Small intestine (tissue), 7 donors: ENCODE measurements around the gene APMAP. TPM values are rescaled to one million over a fixed set of nuclear protein-coding genes. Genes with fewer than 3 reads are reported as not detected.
A peak's percentile ranks its signal among the peaks of the same experiment; 100 is the strongest.

ENCODE experiments used
- DNase-seq, 2 donors: peaks; one replicate each; pipeline versions ENCODE4 v3.0.0 to v3.0.0-alpha.2; 2013
- FAIRE-seq: peaks from 2 replicates; lab custom pipeline; 2012; peaks lifted over from hg19 to GRCh38; lab: Jason Lieb, UNC
- H3K27ac ChIP-seq, 3 donors: one replicate each; pipeline ENCODE4 v1.5.1; 2013; ENCODE audit warnings: low read length in 2 of 3, mild to moderate bottlenecking in 2 of 3, control low read depth in 1 of 3, inconsistent platforms in 1 of 3, low read depth in 1 of 3, moderate library complexity in 1 of 3
- H3K27me3 ChIP-seq, 3 donors: one replicate each; pipeline ENCODE4 v1.6.1; 2013; ENCODE audit warnings: low read length in 3 of 3, inconsistent platforms in 1 of 3; ENCODE audit not compliant: control insufficient read depth in 3 of 3, insufficient read depth in 3 of 3
- H3K36me3 ChIP-seq, 3 donors: one replicate each; pipeline ENCODE4 v1.6.1; 2013; ENCODE audit warnings: low read length in 3 of 3, inconsistent platforms in 1 of 3, low read depth in 1 of 3, mild to moderate bottlenecking in 1 of 3, moderate library complexity in 1 of 3; ENCODE audit not compliant: control insufficient read depth in 3 of 3, insufficient read depth in 2 of 3
- H3K4me1 ChIP-seq, 3 donors: one replicate each; pipeline ENCODE4 v1.6.1; 2013; ENCODE audit warnings: low read length in 2 of 3, inconsistent platforms in 1 of 3, low read depth in 1 of 3, mild to moderate bottlenecking in 1 of 3, moderate library complexity in 1 of 3; ENCODE audit not compliant: control insufficient read depth in 3 of 3, insufficient read depth in 2 of 3
- H3K4me3 ChIP-seq, 3 donors: one replicate each; pipeline ENCODE4 v1.5.1; 2013; ENCODE audit warnings: low read length in 3 of 3, control low read depth in 1 of 3, inconsistent platforms in 1 of 3, low read depth in 1 of 3, mild to moderate bottlenecking in 1 of 3, moderate library complexity in 1 of 3
- H3K9me3 ChIP-seq, 2 donors: one replicate each; pipeline ENCODE4 v1.6.1; 2013; ENCODE audit warnings: low read depth in 1 of 2, low read length in 1 of 2; ENCODE audit not compliant: control insufficient read depth in 2 of 2, insufficient read depth in 1 of 2
- WGBS, 3 donors: extraction: QIAGEN DNeasy Blood & Tissue Kit; methylation state at CpG; one replicate each; pipeline ENCODE4 v1.1.7; 2013; 5-methylcytosine and 5-hydroxymethylcytosine counted together
- polyA plus RNA-seq, 4 donors: library from polyadenylated mRNA; stranded (reverse) in 3 of 4; unstranded in 1 of 4; fragments of 200-250 nt in 3 of 4; fragments of 120-200 nt in 1 of 4; gene quantifications; one replicate each; pipeline versions ENCODE4 v1.2.1 to v1.2.3, GENCODE V29; 2013
- donor health status: healthy with polysubstance abuse.
- donor health status: control.
- donor health status: control.
- donor health status: Bipolar disorder and iron deficiency.
- donor health status: healthy.

Gene APMAP
- polyA plus RNA-seq, 4 donors = 12.3 to 50.9 (median 34.1) TPM

- Histone ChIP-seq H3K4me1 (no peaks in the 10 kb centered on the region), H3K9me3 (no peaks in the 10 kb centered on the region), H3K27ac (no peak overlapping the region), H3K36me3 (peaks cover 15 to 71% (median 33%) of the 10 kb centered on the region in 3 donors), H3K27me3 (no peaks in the 10 kb centered on the region), H3K4me3 (no peak overlapping the region)
- 91 to 94% (median 93%) methylated on average over 15 of the region's 15 CpGs for WGBS, 3 donors
- FAIRE-seq = no peak
- DNase-seq = no peak
Observed at GRCh38 chr20:24966317-24967012, 26.1 kb downstream of the APMAP start.

GRCh38 chr20:24965065-24965919 lies 27.3 kb downstream of the APMAP start:
- 90 to 96% (median 91%) methylated on average over 6 to 7 of the region's 7 CpGs for WGBS, 3 donors
- FAIRE-seq = no peak
- Histone ChIP-seq H3K27me3 (no peaks in the 10 kb centered on the region), H3K4me3 (no peak overlapping the region), H3K36me3 (peaks cover 17 to 70% (median 29%) of the 10 kb centered on the region in 3 donors), H3K27ac (no peak overlapping the region), H3K4me1 (no peaks in the 10 kb centered on the region), H3K9me3 (no peaks in the 10 kb centered on the region)
- DNase-seq = no peak

- no peaks in the 10 kb centered on the region for H3K4me1 ChIP-seq
- H3K27ac ChIP-seq = no peak overlapping the region
- H3K9me3 ChIP-seq = no peaks in the 10 kb centered on the region
- H3K36me3 ChIP-seq = peaks cover 16 to 71% (median 23%) of the 10 kb centered on the region in 3 donors
- no peak overlapping the region for H3K4me3 ChIP-seq
- FAIRE-seq = no peak
- H3K27me3 ChIP-seq = no peaks in the 10 kb centered on the region
- WGBS, 3 donors = 85 to 89% (median 85%) methylated on average over 9 of the region's 9 CpGs
- DNase-seq = no peak
Observed at GRCh38 chr20:24964506-24964840, 28.1 kb downstream of the APMAP start.

- DNase-seq = no peak
Observed at GRCh38 chr20:24963672-24964505, 28.7 kb downstream of the APMAP start.

GRCh38 chr20:24962510-24962909 lies 30.0 kb downstream of the APMAP start:
- H3K27ac ChIP-seq = no peak overlapping the region
- H3K4me1 ChIP-seq = no peaks in the 10 kb centered on the region
- DNase-seq = no peak
- no peak for FAIRE-seq
- 88 to 93% (median 91%) methylated on average over 6 of the region's 6 CpGs for WGBS, 3 donors
- H3K9me3 ChIP-seq = no peaks in the 10 kb centered on the region
- no peak overlapping the region for H3K4me3 ChIP-seq
- peaks cover 16 to 73% (median 23%) of the 10 kb centered on the region in 3 donors for H3K36me3 ChIP-seq
- no peaks in the 10 kb centered on the region for H3K27me3 ChIP-seq

More at GRCh38 chr20:24963672-24964505, 28.7 kb downstream of the APMAP start:
- no peaks in the 10 kb centered on the region for H3K27me3 ChIP-seq
- H3K27ac ChIP-seq = no peak overlapping the region
- FAIRE-seq = no peak
- 96% methylated on average over 21 of the region's 21 CpGs for WGBS, 3 donors
- H3K9me3 ChIP-seq = no peaks in the 10 kb centered on the region
- no peak overlapping the region for H3K4me3 ChIP-seq
- H3K4me1 ChIP-seq = no peaks in the 10 kb centered on the region
- peaks cover 16 to 70% (median 21%) of the 10 kb centered on the region in 3 donors for H3K36me3 ChIP-seq

- Histone ChIP-seq H3K4me1 (no peaks in the 10 kb centered on the region), H3K27me3 (no peaks in the 10 kb centered on the region), H3K27ac (no peak overlapping the region), H3K4me3 (no peak overlapping the region), H3K36me3 (peaks cover 16 to 73% (median 23%) of the 10 kb centered on the region in 3 donors), H3K9me3 (no peaks in the 10 kb centered on the region)
- FAIRE-seq = no peak
- WGBS, 3 donors = 92 to 93% (median 92%) methylated on average over 2 of the region's 2 CpGs
- DNase-seq = no peak
Observed at GRCh38 chr20:24962182-24962492, 30.4 kb downstream of the APMAP start.

- no peak for DNase-seq
- Histone ChIP-seq H3K4me3 (no peak overlapping the region), H3K36me3 (peaks cover 16 to 71% (median 23%) of the 10 kb centered on the region in 3 donors), H3K27ac (peak overlapping the region in 1 of 3 donors; percentile 61), H3K27me3 (no peaks in the 10 kb centered on the region), H3K4me1 (no peaks in the 10 kb centered on the region), H3K9me3 (no peaks in the 10 kb centered on the region)
- FAIRE-seq = no peak
- 87 to 91% (median 90%) methylated on average over 20 of the region's 20 CpGs for WGBS, 3 donors
Observed at GRCh38 chr20:24961384-24962181, 31.0 kb downstream of the APMAP start.
